ENCODE measurements around the gene ANKRD13A. TPM values are rescaled to one million over a fixed set of nuclear protein-coding genes. Genes with fewer than 3 reads are reported as not detected.

ANKRD13A gene
- total RNA-seq, 1 donor from 2014 or later, result 36.9 TPM

DNA sequence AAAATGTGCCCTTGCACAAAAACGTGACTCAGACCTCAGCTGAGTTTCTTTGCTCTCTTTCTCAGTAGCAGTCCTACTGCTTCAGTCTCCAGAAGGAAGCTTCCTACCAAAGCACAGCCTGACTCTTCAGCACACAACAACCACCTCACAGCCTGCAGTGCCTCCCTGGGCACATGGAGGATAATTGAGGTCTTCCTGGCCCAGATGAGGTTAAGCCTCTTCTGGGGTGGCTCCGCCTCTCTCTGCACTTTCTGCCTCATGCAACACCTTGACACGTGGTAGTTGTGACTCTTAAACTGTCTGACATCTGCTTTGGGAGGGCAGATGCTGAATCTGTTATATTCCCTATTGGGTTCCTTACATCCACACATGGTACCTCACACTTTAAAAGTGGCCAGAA lies 36.8 kb upstream of the ANKRD13A start:
- Histone ChIP-seq H3K36me3 (ENCODE audit: control insufficient read depth, insufficient read depth, low read length) (peaks cover 14% of the 10 kb centered on the region), H3K4me3 (ENCODE audit: low read depth, low read length) (no peak overlapping the region), H3K27me3 (ENCODE audit: control insufficient read depth, insufficient read depth, low read length) (no peaks in the 10 kb centered on the region)
- FAIRE-seq, result no peak
- no peak for DNase-seq (ENCODE audit: low read depth)
- TF ChIP-seq CTCF (IDR thresholded peaks at IDR 0.05; ENCODE audit: insufficient read depth, low read length, severe bottlenecking), result no peak

- no peaks in the 10 kb centered on the region for H3K27me3 ChIP-seq (ENCODE audit: control insufficient read depth, insufficient read depth, low read length)
- no peak overlapping the region for H3K4me3 ChIP-seq (ENCODE audit: low read depth, low read length)
- FAIRE-seq, result no peak
- TF ChIP-seq CTCF (IDR thresholded peaks at IDR 0.05; ENCODE audit: insufficient read depth, low read length, severe bottlenecking), result no peak
- peaks cover 17% of the 10 kb centered on the region for H3K36me3 ChIP-seq (ENCODE audit: control insufficient read depth, insufficient read depth, low read length)
- DNase-seq (ENCODE audit: low read depth), result no peak
These were observed 35.9 kb upstream of the ANKRD13A start for GRCh38 chr12:109963330-109963729.

DNA sequence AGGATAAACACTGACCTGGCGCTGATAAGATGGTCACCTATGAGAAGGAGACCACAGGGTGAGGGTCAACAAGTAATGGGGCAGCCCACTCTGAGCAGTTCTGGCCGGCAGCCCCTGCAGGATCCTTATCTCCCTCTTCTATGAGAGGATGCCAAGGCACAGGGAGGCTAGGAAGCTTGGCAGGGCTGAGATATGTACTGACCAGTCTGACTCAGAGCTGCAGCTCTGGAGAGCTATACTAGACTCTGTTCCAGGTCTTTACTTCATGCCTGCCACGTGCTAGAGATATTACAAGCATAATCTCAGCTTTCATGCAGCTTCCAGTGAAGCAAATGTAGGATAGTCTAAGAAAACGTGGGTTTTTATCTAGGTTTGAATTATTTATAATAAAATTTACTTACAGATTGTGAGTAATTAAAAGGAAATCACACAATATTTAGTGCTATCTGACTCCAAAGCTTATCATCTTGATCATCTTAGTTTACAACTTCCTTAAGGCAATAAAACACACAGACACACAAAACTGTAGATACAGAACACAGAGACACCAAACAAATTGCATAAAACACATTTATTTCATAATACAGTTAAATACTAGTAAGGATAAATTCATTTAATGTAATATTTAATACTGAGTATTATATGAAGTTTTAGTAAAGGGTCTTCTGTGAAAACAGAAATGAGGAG lies 35.3 kb upstream of the ANKRD13A start:
- no peaks in the 10 kb centered on the region for H3K27me3 ChIP-seq (ENCODE audit: control insufficient read depth, insufficient read depth, low read length)
- FAIRE-seq, result no peak
- no peak for DNase-seq (ENCODE audit: low read depth)
- H3K4me3 ChIP-seq (ENCODE audit: low read depth, low read length), result no peak overlapping the region
- TF ChIP-seq CTCF (IDR thresholded peaks at IDR 0.05; ENCODE audit: insufficient read depth, low read length, severe bottlenecking), result no peak
- peaks cover 16% of the 10 kb centered on the region for H3K36me3 ChIP-seq (ENCODE audit: control insufficient read depth, insufficient read depth, low read length)

GRCh38 chr12:109966546-109966945 lies 32.7 kb upstream of the ANKRD13A start:
- no peak for FAIRE-seq
- Histone ChIP-seq H3K4me3 (ENCODE audit: low read depth, low read length) (no peak overlapping the region), H3K27me3 (ENCODE audit: control insufficient read depth, insufficient read depth, low read length) (no peaks in the 10 kb centered on the region), H3K36me3 (ENCODE audit: control insufficient read depth, insufficient read depth, low read length) (peaks cover 13% of the 10 kb centered on the region)
- DNase-seq (ENCODE audit: low read depth), result no peak
- TF ChIP-seq CTCF (IDR thresholded peaks at IDR 0.05; ENCODE audit: insufficient read depth, low read length, severe bottlenecking), result no peak

GRCh38 chr12:109967383-109968031 lies 31.7 kb upstream of the ANKRD13A start:
- no peak for TF ChIP-seq CTCF (IDR thresholded peaks at IDR 0.05; ENCODE audit: insufficient read depth, low read length, severe bottlenecking)
- H3K36me3 ChIP-seq (ENCODE audit: control insufficient read depth, insufficient read depth, low read length), result peaks cover 13% of the 10 kb centered on the region
- no peak overlapping the region for H3K4me3 ChIP-seq (ENCODE audit: low read depth, low read length)
- FAIRE-seq (no peak), DNase-seq (ENCODE audit: low read depth) (no peak)
- no peaks in the 10 kb centered on the region for H3K27me3 ChIP-seq (ENCODE audit: control insufficient read depth, insufficient read depth, low read length)
